Esophagus squamous epithelium (tissue), 4 donors: Measurements from ENCODE around the gene APLP2.

Experiments
- CTCF ChIP-seq, 6 experiments: fragments of 450-650 bp in 4 of 6; fragments of 200-600 bp in 2 of 6; sonication (generic) in 2 of 6; IDR thresholded peaks; one replicate each; pipeline ENCODE4 v1.5.1; 2016 to 2019; ENCODE audit warnings: antibody characterized with exemption in 6 of 6, mild to moderate bottlenecking in 4 of 6, moderate library complexity in 4 of 6
- POLR2A ChIP-seq, 4 donors: fragments of 450-650 bp; IDR thresholded peaks; one replicate each; pipeline ENCODE4 v1.6.1; 2017; ENCODE audit warnings: antibody characterized with exemption in 4 of 4, mild to moderate bottlenecking in 4 of 4, moderate library complexity in 3 of 4

GRCh38 chr11:130032931-130033330, 36.8 kb upstream of the APLP2 start:
- no peak for TF ChIP-seq CTCF (IDR thresholded peaks at IDR 0.05)
- TF ChIP-seq POLR2A (IDR thresholded peaks at IDR 0.05): no peak
